Kidney (tissue), 14 donors: Measurements from ENCODE around the gene RNF224. TPM values are rescaled to one million over a fixed set of nuclear protein-coding genes. Genes with fewer than 3 reads are reported as not detected.

Source experiments
- DNase-seq, 5 donors: peaks; one replicate each; pipeline ENCODE4 v3.0.0-alpha.2; 2013 to 2020
- FAIRE-seq: peaks from 2 replicates; lab custom pipeline; 2012; peaks lifted over from hg19 to GRCh38; lab: Jason Lieb, UNC
- H3K27ac ChIP-seq, 2 donors: one replicate each; pipeline ENCODE4 v1.7.0; 2013; ENCODE audit warnings: low read depth in 2 of 2, low read length in 2 of 2, inconsistent platforms in 1 of 2
- H3K27me3 ChIP-seq: one replicate; pipeline ENCODE4 v1.7.1; 2013; ENCODE audit warnings: low read length, inconsistent platforms; ENCODE audit not compliant: control insufficient read depth, insufficient read depth
- H3K36me3 ChIP-seq, 3 donors: one replicate each; pipeline versions ENCODE4 v1.7.0 to v1.7.1; 2013; ENCODE audit warnings: low read length in 3 of 3, control low read depth in 1 of 3, inconsistent platforms in 1 of 3; ENCODE audit not compliant: insufficient read depth in 3 of 3, control insufficient read depth in 2 of 3
- H3K4me1 ChIP-seq, 3 donors: one replicate each; pipeline versions ENCODE4 v1.7.0 to v1.7.1; 2013; ENCODE audit warnings: low read length in 3 of 3, inconsistent platforms in 1 of 3, low read depth in 1 of 3; ENCODE audit not compliant: control insufficient read depth in 2 of 3, insufficient read depth in 2 of 3
- H3K4me3 ChIP-seq, 3 donors: one replicate each; pipeline versions ENCODE4 v1.7.0 to v1.8.1; 2013; ENCODE audit warnings: low read length in 3 of 3, control low read depth in 1 of 3, inconsistent platforms in 1 of 3
- H3K9ac ChIP-seq, 3 donors: one replicate each; pipeline versions ENCODE4 v1.7.0 to v1.7.1; 2013; ENCODE audit warnings: low read length in 3 of 3, control low read depth in 1 of 3, inconsistent platforms in 1 of 3
- H3K9me3 ChIP-seq, 3 donors: one replicate each; pipeline versions ENCODE4 v1.7.0 to v1.7.1; 2013; ENCODE audit warnings: low read length in 3 of 3, control low read depth in 1 of 3, inconsistent platforms in 1 of 3; ENCODE audit not compliant: control insufficient read depth in 2 of 3, insufficient read depth in 1 of 3
- CTCF ChIP-seq: IDR thresholded peaks from 3 replicates; pipeline ENCODE4 v1.5.1; 2012; ENCODE audit warnings: mild to moderate bottlenecking, moderate library complexity, borderline replicate concordance; ENCODE audit not compliant: insufficient read depth; ENCODE audit errors: extremely low read depth
- intact Hi-C: fragments of 100-400 bp; cut with DNase I; formaldehyde crosslinking; loops from one replicate; pipeline ENCODE4 v1.11.1; 2022
- polyA plus RNA-seq: library from polyadenylated mRNA; stranded (reverse); fragments of 350-450 nt; fragmentation: Illumina TruSeq; extraction: RNeasy Lipid Tissue Mini Kit (QIAGEN cat#74804); gene quantifications from one replicate; pipeline ENCODE4 v1.2.3, GENCODE V29; 2014; ENCODE audit warnings: low read depth, low replicate concordance; ENCODE audit not compliant: insufficient read depth
- total RNA-seq: library from RNA; stranded (reverse); fragmentation: NEBNext Ultra II Directional; extraction: Animal tissue kit (Norgen Biotek cat#: 25700); gene quantifications from one replicate; pipeline ENCODE4 v1.2.1, GENCODE V29; 2021
- donor health status: control.
- donor health status: control.
- donor health status: control.
- donor health status: control.
- donor health status: control.
- donor health status: DM: yes; HTN: yes; CAD: no.
- donor health status: Normal renal cell carcinoma (clear cell type).

Gene RNF224
- total and polyA plus RNA-seq, 2 donors from 2014 or later: 0.80 to 0.85 TPM

- H3K27me3 ChIP-seq: no peaks in the 10 kb centered on the region
- no peak overlapping the region for H3K9ac ChIP-seq
- no peak for TF ChIP-seq CTCF
- no peak for FAIRE-seq
- peaks cover 0 to 18% (median 13%) of the 10 kb centered on the region in 3 donors for H3K4me1 ChIP-seq
- H3K36me3 ChIP-seq: peaks cover 2 to 7% (median 4%) of the 10 kb centered on the region in 3 donors
- no peak overlapping the region for H3K4me3 ChIP-seq
- peak in 1 of 5 donors; percentile 78 for DNase-seq
- intact Hi-C loops: no loop called here
- H3K9me3 ChIP-seq: no peaks in the 10 kb centered on the region
- H3K27ac ChIP-seq: no peak overlapping the region
Measured at GRCh38 chr9:137266585-137267453, 39.5 kb downstream of the RNF224 start.

GRCh38 chr9:137267933-137268355, 40.6 kb downstream of the RNF224 start:
- H3K27me3 ChIP-seq: no peaks in the 10 kb centered on the region
- H3K27ac ChIP-seq: no peak overlapping the region
- TF ChIP-seq CTCF: no peak
- peaks cover 0 to 16% (median 13%) of the 10 kb centered on the region in 3 donors for H3K4me1 ChIP-seq
- H3K9me3 ChIP-seq: no peaks in the 10 kb centered on the region
- peak in 1 of 5 donors; percentile 58 for DNase-seq
- intact Hi-C loops: no loop called here
- FAIRE-seq: no peak
- H3K4me3 ChIP-seq: no peak overlapping the region
- H3K36me3 ChIP-seq: peaks cover 2 to 7% (median 4%) of the 10 kb centered on the region in 3 donors
- H3K9ac ChIP-seq: no peak overlapping the region

GRCh38 chr9:137268538-137269201, 41.4 kb downstream of the RNF224 start:
- TF ChIP-seq CTCF: no peak
- Histone ChIP-seq H3K4me3 (peak overlapping the region in 1 of 3 donors; percentile 1), H3K4me1 (peaks cover 0 to 16% (median 13%) of the 10 kb centered on the region in 3 donors), H3K9ac (peak overlapping the region in 1 of 3 donors; percentile 53), H3K27me3 (no peaks in the 10 kb centered on the region), H3K36me3 (peaks cover 2 to 6% (median 4%) of the 10 kb centered on the region in 3 donors), H3K9me3 (no peaks in the 10 kb centered on the region), H3K27ac (peak overlapping the region; percentile 61 to 76)
- DNase-seq: peak in 1 of 5 donors; percentile 78
- intact Hi-C loops: no loop called here
- no peak for FAIRE-seq
